Measurements from ENCODE around the gene RAB8B.

DNA sequence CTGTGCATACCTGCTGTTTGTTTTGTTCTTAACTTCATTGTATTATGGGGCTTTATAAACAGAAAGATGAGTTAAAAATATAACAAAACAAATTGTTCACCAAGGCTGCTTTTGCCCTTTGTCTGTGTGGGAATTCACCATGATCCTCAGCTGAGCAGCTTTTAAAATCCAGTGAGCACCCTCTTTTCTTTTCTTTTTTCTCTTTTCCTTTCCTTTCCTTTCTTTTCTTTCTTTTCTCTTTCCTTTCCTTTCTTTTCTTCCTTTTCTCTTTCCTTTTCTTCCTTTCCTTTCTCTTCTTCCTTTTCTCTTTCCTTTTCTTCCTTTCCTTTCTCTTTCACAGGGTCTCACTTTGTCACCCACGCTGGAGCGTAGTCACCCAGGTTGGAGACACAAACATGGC lies 38.3 kb downstream of the RAB8B start:
- TF ChIP-seq CTCF (IDR thresholded peaks at IDR 0.05) (no peak), POLR2AphosphoS5 (IDR thresholded peaks at IDR 0.05; ENCODE audit: low read depth, low read length) (no peak)
- TF ChIP-seq, protein P1, sequence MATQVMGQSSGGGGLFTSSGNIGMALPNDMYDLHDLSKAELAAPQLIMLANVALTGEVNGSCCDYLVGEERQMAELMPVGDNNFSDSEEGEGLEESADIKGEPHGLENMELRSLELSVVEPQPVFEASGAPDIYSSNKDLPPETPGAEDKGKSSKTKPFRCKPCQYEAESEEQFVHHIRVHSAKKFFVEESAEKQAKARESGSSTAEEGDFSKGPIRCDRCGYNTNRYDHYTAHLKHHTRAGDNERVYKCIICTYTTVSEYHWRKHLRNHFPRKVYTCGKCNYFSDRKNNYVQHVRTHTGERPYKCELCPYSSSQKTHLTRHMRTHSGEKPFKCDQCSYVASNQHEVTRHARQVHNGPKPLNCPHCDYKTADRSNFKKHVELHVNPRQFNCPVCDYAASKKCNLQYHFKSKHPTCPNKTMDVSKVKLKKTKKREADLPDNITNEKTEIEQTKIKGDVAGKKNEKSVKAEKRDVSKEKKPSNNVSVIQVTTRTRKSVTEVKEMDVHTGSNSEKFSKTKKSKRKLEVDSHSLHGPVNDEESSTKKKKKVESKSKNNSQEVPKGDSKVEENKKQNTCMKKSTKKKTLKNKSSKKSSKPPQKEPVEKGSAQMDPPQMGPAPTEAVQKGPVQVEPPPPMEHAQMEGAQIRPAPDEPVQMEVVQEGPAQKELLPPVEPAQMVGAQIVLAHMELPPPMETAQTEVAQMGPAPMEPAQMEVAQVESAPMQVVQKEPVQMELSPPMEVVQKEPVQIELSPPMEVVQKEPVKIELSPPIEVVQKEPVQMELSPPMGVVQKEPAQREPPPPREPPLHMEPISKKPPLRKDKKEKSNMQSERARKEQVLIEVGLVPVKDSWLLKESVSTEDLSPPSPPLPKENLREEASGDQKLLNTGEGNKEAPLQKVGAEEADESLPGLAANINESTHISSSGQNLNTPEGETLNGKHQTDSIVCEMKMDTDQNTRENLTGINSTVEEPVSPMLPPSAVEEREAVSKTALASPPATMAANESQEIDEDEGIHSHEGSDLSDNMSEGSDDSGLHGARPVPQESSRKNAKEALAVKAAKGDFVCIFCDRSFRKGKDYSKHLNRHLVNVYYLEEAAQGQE (IDR thresholded peaks at IDR 0.05; ENCODE audit: insufficient read depth in 1 of 2, low read depth in 2 of 2, low read length in 1 of 2) = no peak
